SU-DHL-6 (cell line): ENCODE data around the gene EEFSEC.

Experiments
- H2AFZ ChIP-seq: fragments of 200-600 bp; sonication (generic); 2 replicates; pipeline ENCODE4 v1.6.1; 2014; ENCODE audit warnings: low read depth, mild to moderate bottlenecking, moderate library complexity, mixed read lengths, antibody characterized with exemption, low read length; ENCODE audit not compliant: severe bottlenecking
- H3F3A ChIP-seq: fragments of 200-600 bp; shearing (Covaris generic); 2 replicates; pipeline ENCODE4 v1.6.0; 2016; ENCODE audit warnings: antibody characterized with exemption, mild to moderate bottlenecking; ENCODE audit not compliant: insufficient read depth
- H3K27ac ChIP-seq: fragments of 200-600 bp; sonication (generic); 2 replicates; pipeline ENCODE4 v1.5.1; 2016; ENCODE audit warnings: low read depth, mild to moderate bottlenecking, low read length, moderate library complexity, mixed read lengths
- H3K27me3 ChIP-seq: fragments of 200-600 bp; sonication (generic), shearing (Covaris generic); 2 replicates; pipeline ENCODE4 v1.6.0; 2014; ENCODE audit warnings: mild to moderate bottlenecking, low read length
- H3K36me3 ChIP-seq: fragments of 200-600 bp; sonication (generic); 2 replicates; pipeline ENCODE4 v1.6.1; 2014; ENCODE audit warnings: mild to moderate bottlenecking, low read length, mixed read lengths
- H3K4me2 ChIP-seq: fragments of 300-600, 200-600 bp; shearing (Covaris generic), sonication (generic); 2 replicates; pipeline ENCODE4 v1.6.0; 2014; ENCODE audit warnings: low read length, low read depth, mild to moderate bottlenecking; ENCODE audit not compliant: poor library complexity, severe bottlenecking
- H3K4me3 ChIP-seq: fragments of 200-600 bp; sonication (generic); 2 replicates; pipeline ENCODE4 v1.5.1; 2014; ENCODE audit warnings: antibody characterized with exemption, low read length, mild to moderate bottlenecking, mixed read lengths; ENCODE audit not compliant: insufficient read depth, poor library complexity, severe bottlenecking
- H3K79me2 ChIP-seq: fragments of 200-600 bp; sonication (generic); 2 replicates; pipeline ENCODE4 v1.6.1; 2014; ENCODE audit warnings: mild to moderate bottlenecking, low read length, moderate library complexity; ENCODE audit not compliant: insufficient read depth
- H3K9ac ChIP-seq: fragments of 200-600 bp; sonication (generic); 2 replicates; pipeline ENCODE4 v1.7.0; 2014; ENCODE audit warnings: mild to moderate bottlenecking, low read length
- H3K9me2 ChIP-seq: fragments of 200-600 bp; sonication (generic); replicated peaks from 2 replicates; pipeline ENCODE4 v1.6.1; 2014; ENCODE audit warnings: low read length; ENCODE audit not compliant: insufficient read depth
- H3K9me3 ChIP-seq: fragments of 200-600 bp; sonication (generic); 2 replicates; pipeline ENCODE4 v1.6.1; 2014; ENCODE audit warnings: low read length, mixed read lengths; ENCODE audit not compliant: insufficient read depth
- H4K20me1 ChIP-seq: fragments of 200-600 bp; sonication (generic); 2 replicates; pipeline ENCODE4 v1.6.1; 2014; ENCODE audit warnings: low read depth, mild to moderate bottlenecking, antibody characterized with exemption, low read length, moderate library complexity, mixed read lengths
- CTCF ChIP-seq: fragments of 200-600 bp; sonication (generic); IDR thresholded peaks from one replicate; pipeline ENCODE4 v1.5.1; 2017; ENCODE audit warnings: antibody characterized with exemption, mild to moderate bottlenecking, low read length, moderate library complexity; ENCODE audit not compliant: insufficient read depth, poor library complexity, severe bottlenecking
- EZH2phosphoT487 ChIP-seq: fragments of 200-600 bp; sonication (generic), shearing (Covaris generic); conservative IDR thresholded peaks from 2 replicates; pipeline ENCODE4 v1.6.1; 2018; ENCODE audit warnings: mild to moderate bottlenecking, antibody characterized with exemption, low read length, moderate library complexity, mixed read lengths

Gene EEFSEC

GRCh38 chr3:128378631-128379347 lies 225.5 kb downstream of the EEFSEC start:
- Histone ChIP-seq H3K9ac (no peak overlapping the region), H3F3A (no peaks in the 10 kb centered on the region), H2AFZ (no peak overlapping the region), H3K4me2 (no peak overlapping the region), H3K27me3 (no peaks in the 10 kb centered on the region), H3K36me3 (no peaks in the 10 kb centered on the region), H3K27ac (no peak overlapping the region), H3K4me3 (no peak overlapping the region), H4K20me1 (no peaks in the 10 kb centered on the region), H3K9me3 (no peaks in the 10 kb centered on the region), H3K79me2 (no peaks in the 10 kb centered on the region), H3K9me2 (no peaks in the 10 kb centered on the region)
- no peak for TF ChIP-seq CTCF
- TF ChIP-seq EZH2phosphoT487: no peak

GRCh38 chr3:128379367-128380160 lies 226.3 kb downstream of the EEFSEC start:
- Histone ChIP-seq H3K4me3 (no peak overlapping the region), H3K27ac (no peak overlapping the region), H3F3A (no peaks in the 10 kb centered on the region), H3K36me3 (no peaks in the 10 kb centered on the region), H3K9me3 (no peaks in the 10 kb centered on the region), H4K20me1 (no peaks in the 10 kb centered on the region), H3K9ac (no peak overlapping the region), H3K79me2 (no peaks in the 10 kb centered on the region), H3K9me2 (no peaks in the 10 kb centered on the region), H3K27me3 (no peaks in the 10 kb centered on the region), H2AFZ (no peak overlapping the region), H3K4me2 (no peak overlapping the region)
- TF ChIP-seq EZH2phosphoT487 (no peak), CTCF (no peak)

GRCh38 chr3:128380295-128380694 lies 227.0 kb downstream of the EEFSEC start:
- Histone ChIP-seq H3K79me2 (no peaks in the 10 kb centered on the region), H3K36me3 (no peaks in the 10 kb centered on the region), H3F3A (no peaks in the 10 kb centered on the region), H3K4me2 (no peak overlapping the region), H3K27ac (no peak overlapping the region), H2AFZ (no peak overlapping the region), H3K4me3 (no peak overlapping the region), H3K9me3 (no peaks in the 10 kb centered on the region), H3K27me3 (no peaks in the 10 kb centered on the region), H4K20me1 (no peaks in the 10 kb centered on the region), H3K9ac (no peak overlapping the region), H3K9me2 (no peaks in the 10 kb centered on the region)
- TF ChIP-seq EZH2phosphoT487 (no peak), CTCF (no peak)
